OCI-LY3 (cell line): ENCODE results near the gene ADGRL2.

Source experiments
- H2AFZ ChIP-seq: fragments of 200-600, 300-600 bp; shearing (Covaris generic); 2 replicates; pipeline ENCODE4 v1.6.0; 2014; ENCODE audit warnings: antibody characterized with exemption, low read depth, low read length
- H3K27ac ChIP-seq: fragments of 200-600, 300-600 bp; sonication (generic); 2 replicates; pipeline ENCODE4 v1.5.1; 2014; ENCODE audit warnings: mild to moderate bottlenecking, low read length, moderate library complexity, mixed read lengths
- H3K27me3 ChIP-seq: fragments of 200-600, 300-600 bp; sonication (generic); 2 replicates; pipeline ENCODE4 v1.6.1; 2014; ENCODE audit warnings: low read depth, low read length, mixed read lengths
- H3K36me3 ChIP-seq: fragments of 200-600, 300-600 bp; sonication (generic); replicated peaks from 2 replicates; pipeline ENCODE3; 2014; ENCODE audit warnings: low read depth, low read length, mixed read lengths
- H3K4me1 ChIP-seq: fragments of 300-600, 200-600 bp; sonication (generic); 2 replicates; pipeline ENCODE4 v1.6.1; 2014; ENCODE audit warnings: low read length, mixed read lengths
- H3K4me2 ChIP-seq: fragments of 200-600, 300-600 bp; sonication (generic); 2 replicates; pipeline ENCODE4 v1.6.1; 2014; ENCODE audit warnings: low read length, mixed read lengths
- H3K4me3 ChIP-seq: fragments of 300-600, 200-600 bp; sonication (generic); 2 replicates; pipeline ENCODE4 v1.5.1; 2014; ENCODE audit warnings: antibody characterized with exemption, mild to moderate bottlenecking, low read length, moderate library complexity
- H3K79me2 ChIP-seq: fragments of 300-600, 200-600 bp; shearing (Covaris generic); 2 replicates; pipeline ENCODE4 v1.6.1; 2014; ENCODE audit warnings: mild to moderate bottlenecking, low read length, mixed read lengths
- H3K9ac ChIP-seq: fragments of 300-600, 200-600 bp; shearing (Covaris generic); 2 replicates; pipeline ENCODE4 v1.6.0; 2014; ENCODE audit warnings: mild to moderate bottlenecking, low read length, moderate library complexity
- H3K9me3 ChIP-seq: fragments of 200-600, 300-600 bp; shearing (Covaris generic); 2 replicates; pipeline ENCODE4 v1.6.1; 2014; ENCODE audit warnings: low read length, mixed read lengths; ENCODE audit not compliant: insufficient read depth
- H4K20me1 ChIP-seq: fragments of 200-600, 300-600 bp; sonication (generic); 2 replicates; pipeline ENCODE4 v1.6.1; 2016; ENCODE audit warnings: low read length, mixed read lengths; ENCODE audit not compliant: insufficient read depth
- CTCF ChIP-seq: fragments of 200-600, 300-600 bp; sonication (generic); IDR thresholded peaks from 2 replicates; pipeline ENCODE4 v1.5.1; 2014; ENCODE audit warnings: antibody characterized with exemption, low read length, low read depth
- EZH2phosphoT487 ChIP-seq: fragments of 200-600 bp; shearing (Covaris generic); IDR thresholded peaks from 2 replicates; pipeline ENCODE4 v1.6.1; 2018; ENCODE audit warnings: antibody characterized with exemption, mixed run types, low read depth

The ADGRL2 gene

GRCh38 chr1:81929106-81929505 is 128.4 kb downstream of the ADGRL2 start:
- Histone ChIP-seq H2AFZ (no peak overlapping the region), H4K20me1 (no peaks in the 10 kb centered on the region), H3K9ac (no peak overlapping the region), H3K36me3 (no peaks in the 10 kb centered on the region), H3K9me3 (no peaks in the 10 kb centered on the region), H3K4me2 (no peak overlapping the region), H3K27me3 (0 out of 2 replicates have a peak, but pooled peaks cover 4% of the 10 kb centered on the region), H3K27ac (no peak overlapping the region), H3K79me2 (no peaks in the 10 kb centered on the region), H3K4me1 (no peaks in the 10 kb centered on the region), H3K4me3 (no peak overlapping the region)
- TF ChIP-seq CTCF (no peak), EZH2phosphoT487 (no peak)

- no peak overlapping the region for H3K4me3 ChIP-seq
- H3K27ac ChIP-seq = no peak overlapping the region
- H4K20me1 ChIP-seq = no peaks in the 10 kb centered on the region
- H3K4me1 ChIP-seq = no peaks in the 10 kb centered on the region
- H3K9me3 ChIP-seq = no peaks in the 10 kb centered on the region
- no peak overlapping the region for H3K9ac ChIP-seq
- no peaks in the 10 kb centered on the region for H3K36me3 ChIP-seq
- H3K4me2 ChIP-seq = no peak overlapping the region
- no peak overlapping the region for H2AFZ ChIP-seq
- H3K79me2 ChIP-seq = no peaks in the 10 kb centered on the region
- TF ChIP-seq CTCF (no peak), EZH2phosphoT487 (no peak)
- H3K27me3 ChIP-seq = no peaks in the 10 kb centered on the region
Observed at GRCh38 chr1:81936853-81937252, 136.1 kb downstream of the ADGRL2 start.

- no peak for TF ChIP-seq CTCF
- no peak for TF ChIP-seq EZH2phosphoT487
- Histone ChIP-seq H3K27me3 (no peaks in the 10 kb centered on the region), H3K9me3 (no peaks in the 10 kb centered on the region), H3K4me2 (no peak overlapping the region), H3K4me3 (no peak overlapping the region), H3K9ac (no peak overlapping the region), H4K20me1 (no peaks in the 10 kb centered on the region), H3K36me3 (no peaks in the 10 kb centered on the region), H2AFZ (no peak overlapping the region), H3K79me2 (no peaks in the 10 kb centered on the region), H3K4me1 (no peaks in the 10 kb centered on the region), H3K27ac (no peak overlapping the region)
Observed at GRCh38 chr1:81937791-81938450, 137.2 kb downstream of the ADGRL2 start.

- no peak overlapping the region for H3K27ac ChIP-seq
- H3K27me3 ChIP-seq = no peaks in the 10 kb centered on the region
- no peak for TF ChIP-seq EZH2phosphoT487
- TF ChIP-seq CTCF = no peak
- no peaks in the 10 kb centered on the region for H3K79me2 ChIP-seq
- no peak overlapping the region for H3K9ac ChIP-seq
- H3K36me3 ChIP-seq = no peaks in the 10 kb centered on the region
- H4K20me1 ChIP-seq = no peaks in the 10 kb centered on the region
- no peaks in the 10 kb centered on the region for H3K9me3 ChIP-seq
- H3K4me2 ChIP-seq = no peak overlapping the region
- no peaks in the 10 kb centered on the region for H3K4me1 ChIP-seq
- H3K4me3 ChIP-seq = no peak overlapping the region
- H2AFZ ChIP-seq = no peak overlapping the region
Observed at GRCh38 chr1:81948495-81948894, 147.8 kb downstream of the ADGRL2 start.
